Vagina (tissue), 2 donors: ENCODE data around the gene SRPX.

ENCODE experiments used
- POLR2AphosphoS5 ChIP-seq, 2 donors: sonication (generic); formaldehyde crosslinking; IDR thresholded peaks; one replicate each; pipeline ENCODE4 v1.9.0; 2017; ENCODE audit warnings: antibody characterized with exemption in 2 of 2, mild to moderate bottlenecking in 2 of 2, low read depth in 1 of 2; ENCODE audit not compliant: insufficient read depth in 1 of 2
- TF ChIP-seq, protein P1 (sequence below), 3 experiments: fragments of 450-650 bp in 2 of 3; fragments of 200-600 bp in 1 of 3; sonication (generic) in 1 of 3; IDR thresholded peaks; one replicate each; pipeline ENCODE4 v1.5.1; 2017 to 2019; ENCODE audit warnings: antibody characterized with exemption in 3 of 3, mild to moderate bottlenecking in 2 of 3, moderate library complexity in 2 of 3

DNA sequence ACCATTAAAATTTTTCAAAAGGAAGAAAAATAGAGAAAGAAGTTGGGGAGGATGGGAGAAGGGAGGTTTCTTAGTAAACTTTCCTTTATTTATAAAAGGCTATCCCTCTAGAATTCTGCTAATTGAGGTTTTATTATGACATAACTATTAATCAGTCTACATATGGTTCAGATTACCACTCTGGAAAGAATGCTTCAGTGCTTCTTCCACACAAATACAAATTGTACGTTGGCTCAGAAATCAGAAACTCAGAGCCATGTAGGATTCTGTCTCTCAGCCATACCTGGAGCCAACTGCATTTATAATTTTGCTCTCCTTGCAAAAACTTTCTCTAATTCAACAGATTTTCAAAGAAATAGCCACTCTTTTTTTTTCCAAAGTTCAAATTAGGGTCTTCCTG, 37.1 kb downstream of the SRPX start:
- TF ChIP-seq, protein P1, sequence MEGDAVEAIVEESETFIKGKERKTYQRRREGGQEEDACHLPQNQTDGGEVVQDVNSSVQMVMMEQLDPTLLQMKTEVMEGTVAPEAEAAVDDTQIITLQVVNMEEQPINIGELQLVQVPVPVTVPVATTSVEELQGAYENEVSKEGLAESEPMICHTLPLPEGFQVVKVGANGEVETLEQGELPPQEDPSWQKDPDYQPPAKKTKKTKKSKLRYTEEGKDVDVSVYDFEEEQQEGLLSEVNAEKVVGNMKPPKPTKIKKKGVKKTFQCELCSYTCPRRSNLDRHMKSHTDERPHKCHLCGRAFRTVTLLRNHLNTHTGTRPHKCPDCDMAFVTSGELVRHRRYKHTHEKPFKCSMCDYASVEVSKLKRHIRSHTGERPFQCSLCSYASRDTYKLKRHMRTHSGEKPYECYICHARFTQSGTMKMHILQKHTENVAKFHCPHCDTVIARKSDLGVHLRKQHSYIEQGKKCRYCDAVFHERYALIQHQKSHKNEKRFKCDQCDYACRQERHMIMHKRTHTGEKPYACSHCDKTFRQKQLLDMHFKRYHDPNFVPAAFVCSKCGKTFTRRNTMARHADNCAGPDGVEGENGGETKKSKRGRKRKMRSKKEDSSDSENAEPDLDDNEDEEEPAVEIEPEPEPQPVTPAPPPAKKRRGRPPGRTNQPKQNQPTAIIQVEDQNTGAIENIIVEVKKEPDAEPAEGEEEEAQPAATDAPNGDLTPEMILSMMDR (IDR thresholded peaks at IDR 0.05), result no peak
- TF ChIP-seq POLR2AphosphoS5 (IDR thresholded peaks at IDR 0.05; ENCODE audit: insufficient read depth in 1 of 2, low read depth in 1 of 2), result no peak
